ENCODE measurements around the gene RAB3C.

GRCh38 chr5:58834242-58835225 is 251.7 kb downstream of the RAB3C start:
- no peak for TF ChIP-seq FOXA1 (IDR thresholded peaks at IDR 0.05)
- TF ChIP-seq FOXM1 (IDR thresholded peaks at IDR 0.05; ENCODE audit: borderline replicate concordance), result no peak
- TF ChIP-seq ARNT (IDR thresholded peaks at IDR 0.05), result no peak
- TF ChIP-seq NFRKB (IDR thresholded peaks at IDR 0.05), result no peak
- no peak for TF ChIP-seq TARDBP (IDR thresholded peaks at IDR 0.05)
- no peak for TF ChIP-seq SP1 (IDR thresholded peaks at IDR 0.05)
- no peak for TF ChIP-seq BHLHE40 (IDR thresholded peaks at IDR 0.05; ENCODE audit: borderline replicate concordance)
- no peak for TF ChIP-seq L3MBTL2 (conservative IDR thresholded peaks at IDR 0.05)
- TF ChIP-seq HDGF (IDR thresholded peaks at IDR 0.05; ENCODE audit: borderline replicate concordance), result no peak
- TF ChIP-seq SUZ12 (IDR thresholded peaks at IDR 0.05), result no peak

Measured in HEK293T (cell line).